Body of pancreas (tissue), 4 donors: ENCODE data around the gene SNAI3.

ENCODE experiments used
- CTCF ChIP-seq, 7 experiments: fragments of 450-650 bp in 4 of 7; fragments of 200-600 bp in 3 of 7; sonication (generic) in 3 of 7; IDR thresholded peaks; one replicate each; pipeline ENCODE4 v1.5.1; 2016 to 2019; ENCODE audit warnings: antibody characterized with exemption in 7 of 7
- POLR2A ChIP-seq, 3 donors: fragments of 450-650 bp; IDR thresholded peaks; one replicate each; pipeline ENCODE4 v1.6.1; 2016; ENCODE audit warnings: antibody characterized with exemption in 3 of 3, mild to moderate bottlenecking in 2 of 3

DNA sequence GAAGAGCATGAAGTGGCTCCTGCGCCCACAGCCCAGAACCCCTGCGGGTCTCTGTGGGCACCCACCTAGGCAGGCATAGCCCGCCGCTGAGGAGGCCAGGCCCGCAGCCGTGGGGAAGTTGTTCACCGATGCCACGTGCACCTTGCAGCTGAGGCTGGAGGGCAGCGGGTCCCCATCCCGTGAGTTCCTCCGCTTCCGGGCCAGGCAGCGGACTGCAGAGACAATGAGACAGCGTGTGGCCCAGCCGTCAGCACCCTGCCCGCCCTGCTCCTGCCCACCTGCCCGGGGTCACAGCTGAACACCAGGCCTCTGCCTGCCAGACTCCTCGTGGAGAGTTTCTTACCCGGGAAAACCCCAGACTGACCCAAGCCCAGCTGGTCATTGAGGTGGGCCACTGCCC lies 28.9 kb downstream of the SNAI3 start:
- TF ChIP-seq CTCF (IDR thresholded peaks at IDR 0.05), result no peak
- no peak for TF ChIP-seq POLR2A (IDR thresholded peaks at IDR 0.05)
